Pons (tissue), 1 donor: ENCODE measurements around the gene NUP214.
"Not testable (repeated sequence)": the region's sequence is repeated elsewhere in the genome, so short reads cannot be mapped to it uniquely, and the experiment has no call there.

Source experiments
- DNase-seq: peaks from one replicate; pipeline ENCODE4 v3.0.0-alpha.2; 2016; ENCODE audit warnings: low spot score

Gene NUP214

DNA sequence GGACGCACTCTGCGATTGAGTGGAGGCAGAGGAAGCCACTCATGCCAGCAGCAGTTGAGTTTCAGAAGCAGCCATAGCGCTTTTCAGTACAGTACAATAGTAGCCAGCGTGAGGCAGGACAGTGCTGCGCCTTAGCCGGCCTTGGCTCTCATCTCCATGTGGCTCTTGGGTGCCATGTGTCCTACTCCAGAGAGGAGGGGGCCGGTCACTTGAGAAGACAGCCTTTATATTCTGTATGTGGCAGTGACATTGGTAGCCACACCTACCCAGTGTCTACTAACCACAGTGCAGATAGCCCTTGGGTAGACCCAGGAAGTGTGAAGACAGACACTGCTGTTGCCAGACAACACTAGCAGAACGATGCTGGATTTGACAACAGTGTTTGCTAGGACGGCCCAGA, 108.6 kb downstream of the NUP214 start:
- DNase-seq: no peak

DNA sequence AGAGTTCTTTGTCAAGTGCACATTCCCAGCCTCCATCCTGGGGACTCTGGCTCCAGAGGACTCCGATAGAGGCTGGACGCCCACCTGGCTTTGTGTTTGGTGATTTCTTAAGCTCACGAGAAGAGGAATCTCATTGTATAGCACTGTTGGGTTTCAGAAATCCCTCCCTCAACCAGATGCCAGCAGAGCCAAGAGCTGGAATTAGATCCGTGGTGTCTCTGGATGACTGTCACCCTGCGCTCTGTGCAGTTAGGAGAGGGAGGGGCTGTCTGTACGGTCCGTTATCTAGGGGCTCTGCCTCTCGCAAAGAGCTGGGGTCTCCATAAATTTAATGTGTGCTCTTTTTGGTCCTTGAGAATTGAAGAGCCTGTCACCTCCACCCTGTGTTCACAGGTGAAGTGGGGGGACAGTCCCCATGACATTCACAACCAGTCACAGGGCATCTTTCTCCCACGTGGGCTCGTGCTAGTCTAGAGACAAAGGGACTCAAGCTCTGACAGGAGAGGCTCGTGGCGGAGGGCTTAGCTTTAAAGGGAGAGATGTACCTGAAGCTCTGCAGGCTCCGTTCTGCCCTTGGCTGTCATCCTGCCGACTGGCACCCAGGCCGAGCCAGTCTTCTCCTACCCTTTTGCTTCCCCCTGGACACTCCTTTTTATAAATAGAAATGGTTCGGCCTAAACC, 109.6 kb downstream of the NUP214 start:
- no peak for DNase-seq

DNA sequence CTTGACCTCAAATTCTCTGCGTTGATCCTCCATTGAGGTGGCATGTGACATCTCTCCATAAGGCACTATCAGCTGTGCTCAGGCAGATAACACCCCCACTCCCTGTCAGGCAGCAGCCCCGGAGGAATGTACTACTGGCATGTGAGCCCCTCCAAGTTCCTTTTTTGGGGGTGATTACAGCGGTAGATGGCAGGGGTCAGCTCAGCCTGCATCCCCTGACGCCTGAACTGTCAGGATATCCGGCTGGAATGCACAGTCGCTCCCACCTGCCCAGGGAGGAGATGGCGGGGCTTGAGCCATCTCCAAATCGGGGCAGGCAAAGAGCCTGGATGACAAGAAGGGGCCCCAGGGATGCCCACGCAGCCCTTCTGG, 110.1 kb downstream of the NUP214 start:
- no peak for DNase-seq

DNA sequence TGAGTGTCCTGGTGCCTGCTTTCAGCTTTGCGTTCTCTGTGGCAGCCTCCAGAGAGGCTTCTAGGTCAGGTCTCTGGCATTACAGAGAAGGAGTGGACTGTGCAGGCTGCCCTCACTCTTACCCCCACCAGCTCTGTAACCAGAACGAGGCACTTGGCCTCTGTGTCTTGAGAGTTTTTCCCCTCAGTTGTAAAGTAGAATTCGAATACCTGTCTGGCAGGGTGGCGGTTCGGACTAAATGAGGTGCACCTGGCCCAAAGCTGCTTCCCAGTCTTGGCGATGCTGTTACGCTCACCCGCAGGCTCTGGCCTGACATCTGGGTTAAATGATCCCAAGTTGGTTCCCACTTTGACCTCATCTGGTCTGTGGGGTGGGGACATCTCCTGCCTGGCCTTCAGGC, 110.8 kb downstream of the NUP214 start:
- DNase-seq: no peak

DNA sequence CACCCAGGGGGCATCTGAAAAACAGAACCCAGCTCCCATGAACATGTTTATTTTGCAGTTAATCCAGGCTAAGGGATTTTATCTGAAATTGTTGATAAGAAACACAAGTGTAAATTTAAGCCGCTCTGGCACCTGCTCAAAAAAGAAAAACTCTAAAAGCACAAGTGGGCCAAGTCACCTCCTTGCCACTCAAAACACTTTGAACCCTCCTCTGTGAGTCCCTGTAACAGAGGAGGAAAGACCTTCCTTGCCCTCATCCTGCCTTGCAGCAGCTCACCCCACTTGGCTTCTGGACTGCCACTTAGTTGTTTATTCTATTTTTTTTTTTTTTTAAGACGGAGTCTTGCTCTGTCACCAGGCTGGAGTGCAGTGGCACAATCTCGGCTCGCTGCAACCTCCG, 111.4 kb downstream of the NUP214 start:
- no peak for DNase-seq

DNA sequence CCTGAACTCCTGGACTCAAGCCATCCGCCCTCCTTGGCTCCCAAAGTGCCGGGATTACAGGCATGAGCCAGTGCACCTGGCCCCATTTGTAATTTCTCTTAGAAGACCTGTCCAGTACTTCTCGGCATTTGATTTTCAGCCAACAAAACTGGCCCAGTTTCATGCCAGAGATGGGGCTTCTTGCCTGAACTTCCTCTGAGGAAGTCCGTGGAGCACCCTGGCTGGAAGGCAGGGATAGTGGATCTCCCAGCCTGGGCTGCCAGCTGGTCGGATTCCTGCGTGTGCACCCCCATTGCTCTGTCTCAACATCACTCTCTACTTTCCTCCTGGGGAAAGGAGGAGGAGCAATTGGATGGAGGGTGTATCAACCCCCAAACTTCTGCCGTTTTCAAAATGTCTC, 111.9 kb downstream of the NUP214 start:
- DNase-seq: no peak

DNA sequence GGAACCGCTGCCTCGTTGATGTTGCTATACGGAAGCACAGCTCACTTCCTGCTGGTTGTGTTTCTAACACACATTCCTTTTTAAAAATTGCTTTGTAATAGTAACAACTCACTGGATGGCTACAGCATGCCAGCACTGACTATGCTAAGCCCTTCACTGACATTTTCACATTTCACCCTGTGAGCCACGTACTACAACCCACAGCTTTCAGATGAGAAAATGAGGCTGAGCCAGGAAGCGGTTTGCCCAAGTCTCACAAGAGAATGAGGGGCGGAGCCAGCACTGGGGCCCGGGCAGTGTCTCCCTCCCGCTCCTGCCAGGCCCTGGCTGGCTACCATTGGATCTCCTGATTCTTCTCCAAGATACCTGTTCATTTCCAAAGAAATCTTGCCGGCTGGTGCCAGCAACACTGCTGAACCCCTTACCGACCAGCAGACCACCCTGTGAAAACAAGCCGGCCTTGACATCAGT, 112.6 kb downstream of the NUP214 start:
- DNase-seq: peak; percentile 64

DNA sequence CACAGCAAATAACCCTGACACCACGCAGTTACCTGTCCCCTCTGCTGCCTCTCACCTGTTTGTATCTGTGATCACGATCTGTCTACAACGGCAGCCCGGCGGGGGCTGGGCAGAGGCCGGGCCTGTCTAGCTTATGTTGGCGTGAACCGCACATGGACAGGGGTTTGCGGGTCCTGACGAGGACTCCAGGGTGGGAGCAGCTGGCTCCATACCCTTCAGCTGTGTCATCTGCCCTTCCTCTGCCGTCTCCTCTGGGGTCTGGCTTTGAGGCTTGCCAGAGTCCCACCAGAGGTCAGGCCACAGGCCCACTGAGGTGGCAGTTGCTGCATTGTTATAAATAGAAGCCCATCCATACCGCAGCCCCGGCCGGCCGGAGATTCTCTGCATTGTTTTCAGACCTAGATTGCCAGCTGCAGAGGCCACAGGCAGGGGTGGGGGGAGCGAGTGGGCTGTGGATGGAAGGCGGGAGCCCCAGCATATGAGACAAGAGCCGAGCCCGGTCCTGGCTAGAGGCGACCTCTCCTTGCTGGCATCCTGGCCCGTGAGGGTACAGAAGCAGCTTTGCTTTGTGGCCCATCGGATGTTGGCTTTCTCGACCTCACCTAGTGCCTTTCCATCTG, 113.1 kb downstream of the NUP214 start:
- DNase-seq: no peak

DNA sequence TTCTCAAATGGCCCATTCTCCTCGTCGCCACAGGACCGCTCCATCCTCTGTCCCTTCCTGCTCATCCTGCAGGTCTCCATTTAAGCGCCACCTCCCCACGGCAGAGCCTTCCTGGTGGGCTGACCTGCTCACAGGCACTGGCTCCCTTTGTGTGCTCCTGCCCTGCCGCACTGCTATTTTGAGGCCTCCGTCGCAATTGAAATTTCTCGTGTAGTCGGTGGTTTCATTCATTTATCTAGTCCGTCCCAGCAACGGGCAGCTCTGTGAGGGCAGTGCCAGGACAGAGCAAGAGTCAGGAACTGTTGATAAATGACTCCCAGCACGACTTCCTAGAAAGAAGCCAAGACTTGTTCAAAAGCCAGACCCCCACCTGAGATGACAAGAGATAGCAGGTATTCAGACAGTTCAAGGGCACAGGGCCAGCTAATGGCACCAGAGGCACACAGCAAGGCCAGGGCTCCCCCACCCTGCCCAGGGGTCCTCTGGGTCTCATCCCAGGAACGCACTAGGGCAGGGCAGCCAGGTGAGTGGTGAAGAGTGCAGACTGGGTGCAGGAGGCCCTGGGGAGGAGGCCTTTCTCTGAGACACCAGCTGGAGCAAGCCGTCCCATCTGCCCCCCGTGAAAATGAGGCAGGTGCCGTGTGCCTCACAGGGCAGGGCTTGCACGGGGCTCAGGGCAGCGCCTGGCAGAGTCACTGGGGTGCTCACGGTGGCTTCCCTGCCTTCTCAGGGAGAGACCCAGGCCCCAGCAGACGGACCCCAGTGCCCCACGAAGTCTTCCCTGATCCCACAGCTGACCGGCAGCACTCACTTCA, 114.0 kb downstream of the NUP214 start:
- DNase-seq: no peak

DNA sequence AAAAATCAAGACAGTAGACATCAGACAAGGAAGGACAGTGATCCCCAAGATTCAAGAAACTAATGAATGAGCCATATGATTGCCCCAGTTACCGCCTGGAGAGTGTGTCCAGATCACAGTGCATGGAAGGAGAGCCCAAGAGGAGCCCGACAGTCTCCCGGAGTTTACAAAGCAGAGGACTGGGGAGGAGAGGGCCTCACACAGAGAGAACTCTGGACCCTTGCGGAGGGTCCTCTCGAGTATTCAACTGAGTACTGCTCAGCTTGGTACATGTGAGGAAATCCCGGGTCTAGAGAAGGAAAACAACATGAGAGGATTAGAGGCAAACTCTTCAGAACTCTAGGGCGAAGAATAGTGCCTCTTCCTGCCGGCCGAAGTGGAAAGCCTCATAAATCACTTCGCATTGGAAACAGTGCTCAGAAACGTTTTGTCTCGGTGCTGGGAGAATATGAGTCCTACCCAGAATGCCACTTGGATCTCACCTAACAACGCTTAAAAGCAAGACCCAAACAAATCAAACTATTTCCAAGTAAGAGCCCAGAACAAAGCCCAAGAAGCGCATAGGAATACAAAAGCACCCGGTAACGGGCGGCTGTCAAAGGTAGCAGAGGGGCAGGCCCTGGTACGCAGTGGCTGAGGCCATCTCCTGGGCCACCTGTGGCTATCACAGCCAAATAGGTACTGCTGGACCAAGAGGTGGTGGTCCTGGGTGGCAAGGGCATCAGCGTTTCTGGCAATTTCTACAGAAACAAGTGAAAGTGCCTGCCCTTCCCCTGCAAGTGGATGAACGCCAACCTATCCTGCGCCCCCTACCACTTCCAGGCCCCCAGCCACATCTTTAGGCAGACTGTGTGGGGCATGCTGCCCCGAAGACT, 114.9 kb downstream of the NUP214 start:
- DNase-seq: no peak

DNA sequence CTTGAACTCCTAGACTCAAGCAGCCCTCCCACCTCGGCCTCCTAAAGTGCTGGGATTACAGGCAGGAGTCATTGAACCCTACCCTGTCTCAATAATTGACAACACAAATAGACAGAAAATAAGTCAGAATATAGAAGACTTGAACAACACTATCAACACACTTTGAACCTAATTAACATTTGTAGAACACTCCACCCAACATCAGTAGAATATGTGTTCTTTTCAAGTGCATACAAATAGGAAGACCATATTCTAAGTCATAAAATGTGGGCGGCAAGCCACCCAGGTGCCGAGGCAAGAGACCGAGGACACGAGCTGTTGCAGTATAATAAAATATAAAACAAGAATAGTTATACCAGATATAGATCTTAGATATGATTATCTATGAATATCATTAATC, 118.9 kb downstream of the NUP214 start:
- DNase-seq: not testable (repeated sequence)

DNA sequence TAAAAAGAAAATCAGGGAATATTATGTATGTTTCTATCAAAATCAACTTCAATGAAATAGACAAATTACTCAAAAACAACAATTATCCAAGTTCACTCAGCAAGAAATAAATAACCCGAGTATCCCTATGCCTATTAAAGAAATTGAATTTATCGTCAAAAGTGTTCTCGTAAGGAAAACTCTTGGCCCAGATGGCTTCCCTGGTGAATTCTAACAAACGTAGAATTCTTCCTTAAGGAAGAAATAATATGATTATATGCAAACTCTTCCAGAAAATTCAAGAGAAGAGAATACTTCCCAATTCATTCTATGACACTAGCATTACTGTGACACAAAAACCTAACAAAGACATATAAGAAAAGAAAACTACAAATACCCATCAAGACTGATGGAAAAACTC, 121.2 kb downstream of the NUP214 start:
- no peak for DNase-seq

DNA sequence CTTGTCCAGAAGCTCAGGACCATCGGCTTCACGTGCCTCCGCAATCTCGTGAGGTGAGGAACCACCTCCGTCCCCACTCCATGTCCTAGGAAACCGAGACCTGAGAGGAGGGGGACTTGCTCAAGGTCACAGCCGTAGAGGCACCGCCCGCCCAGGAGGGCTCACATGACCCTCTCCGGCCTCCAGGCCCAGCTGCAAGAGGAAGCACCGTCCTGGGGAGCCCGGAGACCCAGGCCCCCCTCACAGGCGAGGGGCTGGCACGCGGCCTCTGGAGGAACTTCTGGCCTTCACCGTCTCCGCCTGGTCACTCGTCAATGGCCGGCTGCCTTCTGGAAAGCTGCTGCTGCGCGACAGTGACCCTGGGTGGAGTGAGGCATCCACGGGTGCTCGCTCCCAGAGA, 126.7 kb downstream of the NUP214 start:
- DNase-seq: no peak

DNA sequence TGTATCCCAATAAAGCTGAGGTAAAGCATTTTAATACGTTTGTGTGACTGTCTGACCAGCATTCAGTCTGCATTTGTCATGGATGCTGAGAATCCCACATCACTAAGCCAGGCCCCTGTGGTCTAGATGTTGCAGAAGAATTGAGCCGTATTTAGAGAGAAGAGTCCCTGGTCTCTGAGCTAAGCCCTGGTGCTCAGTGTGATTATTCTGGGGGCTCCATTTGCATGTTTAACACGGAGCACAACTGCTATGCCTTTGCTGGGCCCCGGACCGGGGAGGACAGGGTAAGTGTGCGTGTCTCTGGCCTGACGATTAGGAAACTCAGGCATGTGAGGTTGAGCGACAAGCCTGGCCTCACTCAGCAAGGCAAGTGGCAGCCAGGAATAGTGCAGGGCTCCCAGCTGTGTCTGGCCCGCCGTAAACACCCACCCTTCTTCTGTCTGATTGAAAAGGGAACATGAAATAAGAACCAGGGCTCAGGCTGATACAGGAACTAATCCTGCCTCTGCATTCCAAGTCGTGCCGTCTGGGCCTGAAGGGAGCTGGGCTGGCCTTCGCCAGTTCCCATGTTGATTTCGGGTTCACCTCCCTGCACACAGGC, 128.6 kb downstream of the NUP214 start:
- peak; percentile 79 for DNase-seq

DNA sequence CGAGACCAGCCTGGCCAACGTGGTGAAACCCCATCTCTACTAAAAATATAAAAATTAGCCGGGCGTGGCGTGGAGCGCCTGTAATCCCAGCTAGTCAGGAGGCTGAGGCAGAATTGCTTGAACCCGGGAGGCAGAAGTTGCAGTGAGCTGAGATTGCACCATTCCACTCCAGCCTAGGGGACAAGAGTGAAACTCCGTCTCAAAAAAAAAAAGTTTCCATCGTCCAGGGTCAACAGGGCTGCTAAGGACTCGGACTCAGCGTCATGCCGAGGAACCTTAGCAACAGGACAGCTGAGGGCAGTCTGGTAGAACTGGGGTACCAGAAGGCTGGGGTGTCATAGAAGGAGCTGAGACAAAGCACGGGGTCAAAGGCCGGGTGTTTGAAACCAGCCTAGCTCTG, 129.2 kb downstream of the NUP214 start:
- no peak for DNase-seq

DNA sequence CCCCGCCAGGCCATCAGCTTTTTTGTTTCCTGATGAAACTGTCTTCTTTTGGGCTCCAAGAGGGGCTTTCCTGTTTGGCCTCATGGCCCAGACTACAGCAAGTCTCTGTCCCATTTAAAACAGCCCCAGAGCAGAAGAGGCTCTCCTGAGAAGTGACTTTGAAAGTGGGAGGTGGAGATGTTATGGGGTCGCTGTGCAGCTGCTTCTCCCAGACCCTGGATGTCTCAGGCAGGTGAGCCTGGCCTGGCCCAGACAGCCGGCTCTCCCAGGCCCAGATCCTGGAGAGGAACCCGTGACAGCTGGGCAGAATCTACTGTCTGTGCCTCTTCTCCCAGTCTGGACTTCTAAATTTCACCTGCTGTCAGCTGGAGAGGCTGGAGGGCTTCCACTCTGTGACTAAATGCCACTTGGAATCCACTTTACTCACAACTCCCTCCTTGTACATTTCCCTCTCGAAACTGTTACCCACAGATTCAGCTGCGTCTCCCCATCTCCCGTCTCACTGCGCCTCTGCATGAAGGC, 130.4 kb downstream of the NUP214 start:
- no peak for DNase-seq

DNA sequence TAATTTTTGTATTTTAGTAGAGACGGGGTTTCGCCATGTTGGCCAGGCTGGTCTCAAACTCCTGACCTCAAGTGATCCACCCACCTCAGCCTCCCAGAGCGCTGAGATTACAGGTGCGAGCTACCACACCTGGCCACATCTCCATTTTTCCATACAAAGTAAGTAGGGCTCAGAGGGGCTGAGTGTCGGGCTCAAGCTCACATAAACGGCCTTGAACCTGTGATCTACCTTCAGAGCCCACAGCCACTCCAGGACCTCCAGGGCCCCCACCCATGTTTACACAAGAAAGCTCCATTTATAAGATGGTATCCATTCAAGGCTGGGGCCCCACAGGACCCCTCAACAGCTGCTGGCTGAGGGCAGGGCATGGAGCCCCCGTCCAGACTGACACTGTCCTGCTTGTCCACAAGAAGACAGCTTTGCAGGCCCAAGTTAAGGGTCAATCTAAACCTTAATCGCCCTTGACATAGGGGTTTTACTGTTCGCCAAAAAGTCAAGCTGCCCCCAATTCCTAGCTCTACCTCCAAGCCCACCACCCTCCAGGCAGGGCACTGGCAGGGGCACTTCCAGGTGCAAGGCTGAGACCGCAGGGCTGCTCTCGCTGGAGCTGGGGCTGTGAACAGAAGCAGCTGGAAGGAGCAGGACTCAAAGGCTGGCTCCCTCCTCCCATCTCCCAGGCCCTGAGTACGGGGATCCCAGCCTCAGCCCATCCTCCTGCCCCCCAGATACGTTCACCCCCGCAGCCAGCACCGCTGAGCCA, 132.1 kb downstream of the NUP214 start:
- DNase-seq: no peak

DNA sequence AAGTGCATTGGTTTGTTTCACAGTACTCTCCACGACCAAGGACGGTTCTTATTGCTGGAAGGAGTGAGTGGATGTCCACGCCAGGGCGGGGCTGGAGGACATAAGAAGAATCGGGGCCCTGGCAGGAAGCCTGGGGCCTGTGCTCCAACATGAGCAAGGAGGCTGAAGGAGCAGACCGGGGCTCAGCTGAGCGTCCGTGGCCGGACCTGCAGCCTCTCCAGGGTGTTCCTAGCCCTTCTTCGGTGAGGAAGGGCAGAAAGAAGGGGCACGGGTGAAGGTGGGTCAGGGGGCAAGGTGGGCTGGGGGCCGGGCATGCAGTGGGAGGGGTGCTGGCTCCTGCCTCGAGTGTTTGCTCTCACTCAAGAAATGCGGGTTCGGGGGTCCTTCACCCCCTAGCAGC, 132.8 kb downstream of the NUP214 start:
- DNase-seq: no peak

DNA sequence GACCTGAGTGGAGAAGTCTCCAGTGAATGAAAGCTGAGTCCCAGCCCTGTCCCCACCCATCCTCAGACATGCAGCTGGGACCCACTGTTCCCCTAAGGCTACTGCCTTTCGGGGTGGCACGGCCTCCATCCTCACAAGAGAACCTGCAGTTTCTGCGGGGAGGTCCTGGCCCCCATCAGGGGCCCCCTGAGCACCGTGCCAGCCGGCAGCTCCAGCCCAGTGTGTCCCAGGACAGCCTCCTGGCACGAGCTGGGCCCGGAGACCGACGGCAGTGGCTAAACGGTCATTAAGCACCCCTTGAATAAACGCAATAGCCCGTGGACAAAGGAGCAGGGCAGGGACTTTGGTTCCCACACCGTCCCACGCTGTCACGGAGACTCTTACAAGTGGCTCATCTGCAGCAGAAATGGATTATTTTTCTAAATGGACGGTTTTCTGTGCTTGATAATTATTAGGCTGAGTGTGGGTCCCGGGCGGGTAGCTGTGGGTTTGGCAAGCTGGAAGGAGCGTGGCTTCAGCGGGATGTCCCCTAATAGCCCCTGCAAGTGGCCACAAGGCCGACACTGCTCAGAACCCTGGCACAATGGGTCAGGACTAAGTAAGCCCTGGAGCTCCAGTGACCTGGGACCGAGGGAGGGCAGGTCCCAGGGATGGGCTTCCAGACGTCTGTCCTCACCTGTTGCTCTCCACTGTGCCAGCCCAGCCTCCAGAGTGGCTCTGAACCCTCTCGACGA, 133.5 kb downstream of the NUP214 start:
- DNase-seq: no peak

DNA sequence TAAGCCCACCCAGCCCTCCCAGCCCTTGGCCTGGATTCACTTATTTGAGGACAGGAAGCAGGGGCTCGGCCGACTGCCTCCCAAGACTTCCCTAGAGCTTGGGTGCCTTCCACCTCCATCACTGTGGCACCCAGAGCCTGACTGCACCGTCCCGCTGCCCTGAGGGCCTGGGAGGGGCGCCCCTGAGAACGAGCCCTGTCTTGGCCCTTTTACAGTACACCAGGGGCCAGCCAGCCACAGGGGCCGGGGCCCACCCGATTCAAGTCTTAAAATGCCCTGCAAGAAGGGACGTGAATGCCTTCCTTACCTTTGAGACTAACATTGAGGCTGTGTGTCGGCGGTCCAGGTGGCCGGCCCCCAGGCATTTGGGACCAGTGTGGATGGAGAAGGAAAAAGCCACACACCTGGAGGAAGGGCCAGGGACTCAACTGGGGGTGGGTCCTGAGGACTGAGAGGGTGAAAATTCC, 134.1 kb downstream of the NUP214 start:
- DNase-seq: no peak
